DMS 273 treated with DMSO at 0.1 percent for 48 hours (cell line): ENCODE results near the gene HIGD1B.

Source experiments
- DNase-seq: peaks from one replicate; lab custom pipeline; 2025; lab: John Stamatoyannopoulos, UW

HIGD1B gene

DNA sequence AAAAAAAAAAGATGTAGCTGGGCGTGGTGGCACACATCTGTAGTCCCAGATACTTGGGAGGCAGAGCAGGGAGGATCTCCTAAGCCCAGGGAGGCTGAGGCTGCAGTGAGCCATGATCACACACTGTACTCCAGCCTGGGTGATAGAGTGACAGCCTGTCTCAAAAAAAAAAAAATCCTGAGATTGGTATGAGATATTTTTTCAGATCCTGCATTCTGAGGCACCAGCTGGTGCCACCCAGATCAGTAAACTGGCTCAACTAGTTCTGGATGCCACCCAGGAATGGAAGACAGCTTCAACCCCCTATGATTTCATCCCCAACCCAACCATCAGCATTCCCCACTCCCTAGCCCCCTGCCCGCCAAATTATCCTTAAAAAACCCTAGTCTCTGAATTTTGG, 10.5 kb upstream of the HIGD1B start:
- DNase-seq: no peak

DNA sequence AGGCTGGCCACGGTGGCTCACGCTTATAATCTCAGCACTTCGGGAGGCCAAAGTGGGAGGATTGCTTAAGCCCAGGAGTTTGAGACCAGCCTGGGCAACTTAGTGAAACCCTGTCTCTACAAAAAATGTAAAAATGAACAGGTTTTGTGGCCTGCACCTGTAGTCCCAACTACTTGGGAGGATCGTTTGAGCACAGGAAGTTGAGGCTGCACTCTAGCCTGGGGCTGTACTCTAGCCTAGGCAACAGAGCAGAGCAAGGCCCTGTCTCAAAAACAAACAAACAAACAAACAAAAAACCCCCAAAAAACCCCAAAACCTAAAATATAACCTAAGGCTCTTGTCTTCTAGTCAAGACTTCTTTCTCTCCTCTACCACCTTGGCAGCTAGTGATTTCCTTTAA, 7.4 kb upstream of the HIGD1B start:
- no peak for DNase-seq

DNA sequence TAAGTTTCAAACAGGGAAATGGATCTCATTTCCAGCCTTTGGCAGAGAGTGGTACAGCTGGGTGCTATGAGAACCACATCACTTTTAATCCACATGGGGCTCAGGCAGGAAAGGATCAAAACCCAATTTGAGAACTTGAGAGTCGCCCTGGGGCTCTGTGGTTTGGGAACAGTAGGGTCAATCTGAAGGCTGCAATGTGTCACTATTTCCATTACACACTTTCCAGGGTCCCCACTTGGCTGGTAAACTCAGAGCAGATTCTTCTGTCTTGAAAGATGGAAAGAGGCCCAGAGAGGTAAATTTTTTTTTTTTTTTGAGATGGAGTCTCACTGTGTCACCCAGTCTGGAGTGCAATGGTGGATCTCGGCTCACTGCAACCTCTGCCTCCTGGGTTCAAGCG, 6.7 kb upstream of the HIGD1B start:
- DNase-seq: no peak

DNA sequence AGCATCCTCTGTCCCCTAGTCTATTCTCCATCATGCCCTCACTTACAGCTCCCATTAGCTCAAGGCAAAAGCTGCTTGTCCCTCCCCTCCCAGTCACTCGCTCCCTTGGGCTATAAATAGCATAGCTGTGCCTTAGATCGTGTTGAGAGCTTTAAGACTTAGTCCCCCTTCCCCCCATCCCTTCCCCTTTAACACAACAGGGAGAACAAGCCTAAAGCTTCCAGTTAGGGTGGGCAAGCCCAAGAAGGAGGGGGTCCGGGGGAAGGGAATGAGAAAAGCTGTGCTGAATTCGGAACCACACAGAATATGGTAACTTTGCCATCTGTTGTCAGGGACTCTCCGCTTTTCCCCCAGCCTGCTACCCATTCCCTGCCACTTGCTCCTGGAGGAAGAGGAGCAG, 4.9 kb upstream of the HIGD1B start:
- no peak for DNase-seq

DNA sequence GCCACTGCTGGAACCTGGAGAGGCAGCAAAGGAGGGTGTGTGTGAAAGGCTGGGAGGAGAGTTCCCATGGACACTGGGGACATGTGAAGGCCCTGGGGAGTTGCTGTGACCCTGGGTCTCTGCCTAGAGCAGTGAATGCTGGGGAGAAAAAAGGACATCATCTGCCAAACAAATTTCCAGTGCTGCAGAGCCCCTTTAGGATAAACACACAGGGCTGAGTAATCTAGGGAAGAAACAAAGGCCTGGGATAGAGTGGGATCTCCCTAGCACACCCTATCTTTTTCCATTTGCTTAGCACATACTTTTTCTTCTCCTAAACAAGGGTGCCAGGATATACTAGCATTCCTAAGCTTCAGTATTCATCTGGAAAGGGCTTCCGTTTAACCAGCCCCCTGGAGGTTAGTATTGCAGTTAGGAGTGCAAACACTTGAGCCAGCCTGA, 3.3 kb upstream of the HIGD1B start:
- no peak for DNase-seq

DNA sequence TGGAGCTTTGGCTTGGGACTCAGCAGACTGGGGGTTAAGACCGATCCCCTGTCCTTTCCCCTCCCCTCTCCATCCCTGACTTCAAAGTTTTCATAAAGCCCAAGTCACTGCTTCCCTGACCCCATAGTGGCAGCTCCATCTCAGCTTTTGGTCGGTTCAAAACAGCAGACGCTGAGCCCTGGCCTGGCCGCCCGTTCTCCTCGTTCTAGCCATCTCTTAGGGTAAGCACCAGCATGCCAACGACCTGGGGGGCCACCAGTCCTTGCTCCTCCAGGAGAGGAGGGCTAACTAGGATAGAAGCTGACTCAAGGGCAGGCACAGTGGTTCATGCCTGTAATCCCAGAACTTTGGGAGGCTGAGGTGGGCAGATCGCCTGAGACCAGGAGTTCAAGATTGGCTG, 1.5 kb upstream of the HIGD1B start:
- DNase-seq: no peak

DNA sequence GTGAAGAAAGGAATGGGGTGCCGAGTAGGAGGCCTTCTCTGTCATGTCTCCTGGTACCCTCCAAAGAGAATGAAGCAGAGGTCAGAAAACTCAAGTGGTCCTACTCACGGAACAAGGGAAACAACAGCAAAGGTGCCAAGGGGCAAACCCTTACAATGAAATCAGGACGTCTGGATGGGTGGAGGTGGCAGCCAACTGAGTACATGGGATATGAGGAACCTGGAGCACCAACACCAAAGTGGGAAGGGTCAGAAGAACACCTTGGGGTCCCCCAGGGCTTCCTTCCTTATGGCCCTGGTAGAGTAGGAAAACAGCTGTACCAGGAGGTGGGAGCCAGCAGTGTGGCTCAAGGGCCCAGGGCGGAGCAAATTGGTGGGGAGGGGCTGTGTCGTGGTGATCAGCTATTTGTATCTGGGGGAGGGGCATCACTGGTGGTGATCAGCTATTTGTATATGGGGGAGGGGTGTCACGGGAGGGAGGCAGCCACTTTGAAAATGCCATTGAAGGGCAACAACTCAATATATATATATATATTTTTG, 643 bp downstream of the HIGD1B start:
- no peak for DNase-seq

DNA sequence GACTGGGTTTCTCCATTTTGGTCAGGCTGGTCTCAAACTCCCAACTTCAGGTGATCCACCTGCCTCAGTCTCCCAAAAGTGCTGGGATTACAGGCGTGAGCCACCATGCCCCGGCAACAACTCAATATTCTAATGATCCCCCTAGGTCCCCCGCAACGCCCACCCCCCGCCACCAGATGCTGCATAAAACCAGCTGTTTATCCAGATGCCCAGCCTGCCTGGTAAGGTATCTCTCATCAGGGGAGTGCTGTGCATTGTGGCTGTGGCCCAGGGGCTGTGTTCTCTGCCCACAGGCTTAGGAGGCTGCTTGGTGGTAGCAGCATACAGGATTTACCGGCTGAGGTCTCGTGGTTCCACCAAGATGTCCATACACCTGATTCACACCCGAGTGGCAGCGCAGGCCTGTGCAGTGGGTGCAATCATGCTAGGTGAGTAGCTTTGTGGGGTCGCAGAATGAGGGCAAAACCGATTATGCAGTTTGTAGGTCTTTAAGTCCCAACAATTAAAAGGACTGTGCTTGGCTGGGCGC, 1.3 kb downstream of the HIGD1B start:
- no peak for DNase-seq

DNA sequence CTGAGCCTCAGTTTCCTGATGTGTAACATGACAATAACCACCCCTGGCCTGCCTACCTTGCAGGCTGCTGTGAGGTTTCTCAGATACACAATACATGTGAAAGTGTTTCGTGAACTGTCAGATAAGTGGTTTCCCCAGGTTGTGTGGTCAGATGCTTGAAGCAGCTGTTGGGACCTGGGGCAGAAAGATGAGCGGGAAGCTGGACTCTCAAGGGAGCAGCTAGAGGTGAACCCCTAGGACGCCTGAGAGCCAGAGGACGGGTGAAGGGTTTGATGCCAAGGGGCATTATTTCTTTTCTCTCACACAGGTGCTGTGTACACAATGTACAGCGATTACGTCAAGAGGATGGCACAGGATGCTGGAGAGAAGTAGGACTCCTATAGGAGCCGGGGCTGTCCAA, 2.3 kb downstream of the HIGD1B start:
- DNase-seq: no peak

DNA sequence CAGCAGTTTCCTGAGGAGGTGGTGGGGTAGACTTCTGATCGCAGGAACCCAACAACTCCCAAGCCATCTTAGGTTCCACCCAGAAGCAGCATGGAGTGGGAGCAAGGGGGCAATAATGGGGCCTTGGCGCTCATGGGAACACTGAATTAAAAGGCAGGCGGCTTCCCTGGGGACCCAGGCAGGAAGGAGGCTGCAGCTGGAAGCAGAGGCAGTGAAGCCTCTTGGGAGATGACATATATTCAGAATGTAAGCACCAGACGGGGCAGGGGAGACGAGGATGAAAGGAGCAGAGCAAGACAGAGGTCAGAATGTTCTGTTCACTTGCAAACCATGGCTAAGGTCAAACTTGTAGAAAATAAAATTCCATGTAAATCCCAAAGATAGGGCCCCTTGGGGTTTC, 2.9 kb downstream of the HIGD1B start:
- DNase-seq: no peak

DNA sequence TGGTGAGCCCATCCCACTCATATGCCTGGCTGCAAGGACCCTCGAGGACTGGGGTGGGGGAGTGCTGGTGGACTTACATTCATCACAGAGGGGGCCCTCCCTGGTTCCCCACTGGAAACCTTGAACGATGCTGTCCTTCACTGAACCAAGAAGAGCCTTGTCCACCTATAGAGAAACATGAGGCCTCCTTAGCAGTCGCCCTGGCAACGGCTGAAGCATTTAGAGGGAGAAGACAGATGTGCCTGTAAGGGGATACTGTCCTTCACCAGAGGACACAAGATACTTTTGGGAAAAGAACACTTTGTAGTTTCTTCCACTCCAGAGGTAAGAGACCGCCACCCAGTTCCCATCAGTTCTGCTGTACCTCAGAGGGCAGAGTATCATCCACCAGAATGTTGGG, 6.5 kb downstream of the HIGD1B start:
- DNase-seq: no peak

DNA sequence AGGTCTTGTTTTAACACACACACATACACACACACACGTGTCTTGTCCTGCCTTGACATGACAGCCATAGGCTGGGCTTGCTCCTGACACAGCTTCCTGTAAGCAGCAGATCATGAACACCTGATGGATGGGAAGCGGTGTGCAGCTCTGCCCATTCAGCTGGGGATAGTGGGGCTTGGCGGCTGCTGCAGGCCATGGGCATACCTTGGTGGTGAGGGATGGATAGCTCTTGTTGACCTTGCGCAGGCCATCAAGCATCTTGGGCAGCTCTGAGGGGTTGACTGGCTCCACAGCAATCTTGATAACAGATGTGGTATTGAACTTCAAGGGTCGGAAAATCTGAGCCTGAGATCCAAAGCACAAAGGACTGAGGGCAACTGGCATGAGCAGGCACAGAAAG, 12.0 kb downstream of the HIGD1B start:
- no peak for DNase-seq

DNA sequence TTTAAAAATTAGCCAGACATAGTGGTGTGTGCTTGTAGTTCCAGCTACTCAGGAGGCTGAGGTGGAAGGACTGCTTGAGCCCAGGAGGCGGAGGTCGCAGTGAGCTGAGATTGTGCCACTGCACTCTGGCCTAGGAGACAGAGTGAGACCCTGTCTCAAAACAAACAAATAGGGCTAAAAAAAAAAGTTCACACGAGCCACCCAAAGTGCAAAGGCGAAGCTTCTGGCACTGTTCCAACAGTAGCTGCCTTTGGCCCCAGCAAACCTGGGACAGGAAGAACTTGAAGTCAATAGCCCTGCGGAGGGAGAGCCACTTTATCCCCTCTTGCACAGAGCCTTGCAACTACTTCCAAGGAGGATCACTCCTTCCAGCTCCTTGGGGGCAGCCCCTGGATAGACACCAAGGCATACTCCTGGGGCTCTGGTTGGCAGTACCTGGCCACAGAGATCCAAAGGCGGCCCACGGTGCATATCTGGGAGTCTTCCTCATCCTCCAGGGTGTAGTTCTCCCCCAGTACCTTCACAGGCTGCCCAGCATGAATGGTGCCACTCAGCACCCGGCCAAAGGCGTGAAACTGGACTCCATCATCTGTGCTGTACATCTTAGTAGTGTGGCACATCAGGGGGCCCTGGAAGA, 14.7 kb downstream of the HIGD1B start:
- no peak for DNase-seq

DNA sequence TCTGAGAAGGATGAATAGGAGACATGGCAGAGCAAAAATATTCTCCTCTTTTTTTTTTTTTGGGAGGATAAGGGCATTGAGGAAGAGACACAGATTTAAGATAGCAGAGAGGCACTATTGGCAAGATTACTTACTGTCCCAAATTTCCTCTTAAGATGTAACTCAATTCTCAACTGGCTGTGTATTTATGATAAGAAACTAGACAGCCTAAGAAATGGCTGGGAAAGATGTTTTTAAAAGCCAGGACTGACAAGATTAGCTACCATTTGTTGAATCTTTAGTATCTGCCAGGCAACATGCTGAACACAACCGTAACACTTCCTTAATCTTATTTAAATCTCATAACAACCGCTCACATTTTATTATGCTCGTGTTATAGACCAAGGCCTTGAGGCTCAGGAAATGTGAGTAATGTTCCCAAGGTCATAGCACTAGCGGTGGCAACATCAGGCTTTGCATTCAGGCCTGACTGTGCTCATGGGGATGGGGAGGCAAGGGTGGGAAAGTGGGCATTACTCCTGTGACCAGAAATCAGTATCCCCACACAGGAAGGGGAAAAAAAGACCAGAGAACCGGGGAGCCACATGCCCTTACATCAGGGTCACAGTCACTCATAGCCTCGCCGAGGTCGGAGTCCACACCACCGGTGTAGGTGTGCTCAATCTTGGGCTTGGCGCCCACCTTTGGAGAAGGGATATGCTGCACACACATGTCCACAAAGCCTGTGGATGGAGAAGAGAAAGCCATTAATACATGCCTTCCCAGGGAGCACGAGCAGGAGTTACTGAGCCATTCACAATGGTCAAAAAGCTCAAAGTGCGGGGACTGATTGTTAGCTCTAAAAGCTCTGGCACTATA, 15.6 kb downstream of the HIGD1B start:
- DNase-seq: no peak

DNA sequence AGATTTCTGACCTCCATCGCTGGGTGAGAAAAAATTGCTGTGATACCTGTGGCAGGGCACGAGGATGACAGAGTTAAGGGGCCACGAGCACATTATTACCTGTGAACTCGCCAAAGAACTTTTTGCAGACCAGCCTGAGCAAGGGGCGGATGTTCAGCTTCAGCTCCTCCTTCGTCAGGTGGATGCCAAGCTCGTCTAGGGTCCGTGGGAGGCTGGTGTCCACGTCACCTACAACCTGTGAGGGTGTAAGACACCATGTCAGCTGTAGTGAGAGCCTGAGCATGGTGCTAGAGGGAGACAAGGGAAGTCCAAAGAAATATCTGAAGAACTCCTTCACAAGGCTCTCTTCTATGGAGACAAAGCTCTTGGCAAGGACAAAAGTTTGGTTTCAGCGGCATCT, 17.1 kb downstream of the HIGD1B start:
- DNase-seq: no peak

DNA sequence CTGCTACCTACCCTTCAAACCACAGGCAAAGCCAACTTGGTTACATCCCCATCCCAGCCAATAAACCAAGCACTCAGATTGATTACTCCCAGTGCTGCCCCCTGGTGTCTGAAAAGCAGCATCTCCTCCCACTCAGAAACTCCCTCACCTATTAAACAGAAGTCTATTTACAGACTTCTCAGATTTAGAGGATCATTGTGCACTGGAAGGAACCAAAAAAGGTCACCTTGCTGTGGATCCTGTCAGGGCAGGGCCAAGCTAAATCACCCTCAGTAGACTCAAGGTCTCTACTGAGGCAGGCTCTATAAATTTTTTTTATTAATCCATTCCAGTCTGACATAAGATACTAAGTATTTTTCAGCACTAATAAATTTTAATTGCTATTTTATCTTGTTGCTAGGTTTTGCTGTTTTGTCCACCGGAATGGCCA, 17.6 kb downstream of the HIGD1B start:
- peak; percentile 26 for DNase-seq

DNA sequence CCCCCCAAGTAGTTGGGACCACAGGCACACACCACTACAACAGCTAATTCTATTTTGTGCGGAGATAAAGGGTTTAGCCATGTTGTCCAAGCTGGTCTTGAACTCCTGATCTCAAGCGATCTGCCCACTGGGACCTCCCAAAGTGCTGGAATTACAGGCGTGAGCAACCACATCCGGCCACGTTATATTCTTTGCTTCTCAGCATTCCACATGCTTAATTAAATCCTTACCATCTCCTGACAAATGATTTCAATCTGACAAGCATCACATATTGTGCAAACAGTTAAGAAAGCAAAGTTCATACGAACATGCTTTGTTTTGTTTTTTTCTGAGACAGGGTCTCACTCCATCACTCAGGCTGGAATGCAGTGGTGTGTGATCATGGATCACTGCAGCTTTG, 18.2 kb downstream of the HIGD1B start:
- DNase-seq: no peak

DNA sequence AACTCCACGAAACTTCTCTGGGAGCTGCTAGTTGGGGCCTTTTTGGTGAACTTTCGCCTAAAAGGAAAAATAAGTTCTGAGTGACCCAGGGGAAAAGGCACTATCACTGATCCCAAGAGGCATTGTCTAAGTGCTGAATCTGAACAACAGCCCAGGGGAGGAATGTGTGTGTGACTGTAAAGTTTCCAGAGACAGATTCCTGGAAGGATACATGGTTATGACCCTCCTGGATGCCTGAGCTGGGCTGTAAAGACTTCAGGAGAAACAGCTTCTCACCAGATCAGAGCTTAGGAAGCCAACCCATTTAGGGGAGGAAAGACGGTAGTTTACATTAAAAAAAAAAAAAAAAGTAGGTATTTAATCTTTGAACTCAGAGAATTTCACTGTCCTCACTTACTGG, 20.2 kb downstream of the HIGD1B start:
- no peak for DNase-seq

DNA sequence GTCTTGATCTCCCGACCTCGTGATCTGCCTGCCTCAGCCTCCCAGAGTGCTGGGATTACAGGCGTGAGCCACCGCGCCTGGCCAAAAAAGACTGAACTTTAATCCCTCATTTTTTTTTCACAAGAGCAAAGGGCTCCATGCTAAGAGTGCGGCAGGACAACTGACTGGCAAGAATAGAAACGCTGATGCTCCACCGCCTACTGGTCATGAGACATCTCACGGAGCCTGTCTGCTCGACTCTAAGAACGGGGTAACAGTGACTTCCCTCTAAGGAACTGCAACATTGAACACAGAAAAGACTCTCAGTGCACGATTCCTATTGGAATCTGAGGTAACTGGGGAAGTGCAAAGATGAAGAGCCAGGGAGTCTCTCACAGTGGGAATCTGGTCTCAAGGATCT, 23.9 kb downstream of the HIGD1B start:
- no peak for DNase-seq

DNA sequence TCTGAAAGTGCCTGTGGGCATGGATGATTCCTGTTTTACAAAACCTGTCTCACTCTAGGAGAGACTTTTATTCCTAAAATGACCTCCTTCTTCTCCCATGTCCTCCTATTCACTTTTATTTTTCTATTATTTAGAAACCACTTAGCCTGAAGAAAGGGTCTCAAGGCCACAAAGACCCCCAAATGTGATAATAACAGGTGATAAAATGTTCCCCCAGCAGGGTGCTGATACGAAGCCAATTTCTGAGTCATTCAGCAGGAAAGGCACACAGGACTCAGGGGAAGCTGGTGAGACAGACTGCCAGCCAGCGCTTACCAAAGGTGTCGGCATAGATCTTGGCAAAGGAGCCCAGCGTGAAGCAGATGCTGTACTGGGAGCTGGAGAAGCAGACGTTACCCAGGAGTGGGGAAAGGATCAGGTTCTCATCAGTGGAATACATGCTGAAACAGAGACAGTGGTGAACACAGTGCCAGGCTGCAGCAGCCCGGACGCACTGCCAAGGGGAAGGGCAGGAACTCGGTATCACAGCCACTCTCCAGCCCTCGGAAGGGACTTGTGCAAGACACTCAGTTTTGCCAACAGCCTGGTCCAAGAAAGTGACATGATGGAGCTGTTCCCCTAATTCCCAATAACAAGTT, 24.6 kb downstream of the HIGD1B start:
- DNase-seq: peak; percentile 66

DNA sequence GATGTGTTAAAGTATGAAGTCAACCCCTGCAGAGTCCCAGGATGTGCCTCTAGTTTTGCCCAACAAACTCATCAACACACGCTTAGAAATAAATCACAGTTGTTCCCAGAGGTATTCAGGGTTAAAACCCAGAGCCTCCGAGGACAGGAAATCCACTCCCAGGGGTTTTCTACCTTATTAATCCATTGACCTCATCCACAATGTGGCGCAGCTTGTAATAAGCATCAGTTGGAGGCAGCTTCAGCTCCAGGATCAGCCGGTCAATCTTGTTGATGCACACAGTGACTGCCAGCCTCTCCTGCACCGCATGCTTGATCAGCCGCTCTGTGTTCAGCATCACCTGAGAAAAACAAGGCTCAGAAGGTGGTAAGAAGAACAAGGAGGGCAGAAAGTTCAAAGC, 28.1 kb downstream of the HIGD1B start:
- no peak for DNase-seq

DNA sequence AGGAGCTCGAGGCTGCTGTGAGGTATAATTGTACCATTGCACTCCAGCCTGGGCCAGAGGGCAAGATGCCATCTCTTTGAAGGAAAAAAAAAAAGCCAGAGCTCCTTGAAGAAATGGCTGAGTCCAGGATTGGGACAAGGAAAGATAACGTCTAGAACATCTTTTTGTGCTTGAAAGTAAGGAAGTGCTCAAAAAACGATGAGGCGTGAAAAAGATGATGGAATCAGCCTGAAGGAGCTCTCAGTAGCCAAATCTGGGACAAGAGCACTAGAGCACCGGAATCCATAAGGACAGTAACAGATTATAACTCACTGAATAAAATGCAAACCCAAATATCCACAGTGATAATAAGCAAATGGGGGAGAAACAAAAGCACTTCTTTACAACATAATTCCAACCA, 29.4 kb downstream of the HIGD1B start:
- DNase-seq: no peak
